Thymus (tissue), 11 donors: ENCODE data around the gene TMEM225. TPM values are rescaled to one million over a fixed set of nuclear protein-coding genes. Genes with fewer than 3 reads are reported as not detected.

Experiments
- DNase-seq, 9 donors: peaks; one replicate each; pipeline ENCODE4 v3.0.0-alpha.2; 2013; ENCODE audit warnings: low spot score in 9 of 9, low read depth in 6 of 9, missing footprints in 1 of 9
- H3K27ac ChIP-seq, 2 donors: one replicate each; pipeline ENCODE4 v1.5.1; 2013; ENCODE audit warnings: control low read depth in 1 of 2, low read depth in 1 of 2, low read length in 1 of 2, mild to moderate bottlenecking in 1 of 2, moderate library complexity in 1 of 2
- H3K27me3 ChIP-seq, 2 donors: one replicate each; pipeline ENCODE4 v1.5.1; 2013; ENCODE audit warnings: low read length in 1 of 2; ENCODE audit not compliant: control insufficient read depth in 2 of 2, insufficient read depth in 1 of 2
- H3K36me3 ChIP-seq, 2 donors: one replicate each; pipeline ENCODE4 v1.5.1; 2013; ENCODE audit warnings: low read length in 1 of 2, mild to moderate bottlenecking in 1 of 2, moderate library complexity in 1 of 2; ENCODE audit not compliant: control insufficient read depth in 2 of 2, insufficient read depth in 2 of 2
- H3K4me1 ChIP-seq, 2 donors: one replicate each; pipeline ENCODE4 v1.5.1; 2013; ENCODE audit warnings: low read length in 2 of 2; ENCODE audit not compliant: control insufficient read depth in 2 of 2, insufficient read depth in 2 of 2
- H3K4me3 ChIP-seq, 2 donors: one replicate each; pipeline ENCODE4 v1.5.1; 2013; ENCODE audit warnings: low read length in 2 of 2, control low read depth in 1 of 2, mild to moderate bottlenecking in 1 of 2
- H3K9me3 ChIP-seq, 2 donors: one replicate each; pipeline ENCODE4 v1.5.1; 2013; ENCODE audit warnings: low read length in 1 of 2, mild to moderate bottlenecking in 1 of 2; ENCODE audit not compliant: control insufficient read depth in 2 of 2, insufficient read depth in 1 of 2
- WGBS: extraction: QIAGEN DNeasy Blood & Tissue Kit; methylation state at CpG from one replicate; pipeline ENCODE4 v1.1.7; 2013; 5-methylcytosine and 5-hydroxymethylcytosine counted together
- polyA plus RNA-seq: library from polyadenylated mRNA; stranded (reverse); fragments of 200-250 nt; gene quantifications from one replicate; pipeline ENCODE4 v1.2.3, GENCODE V29; 2013
- total RNA-seq: library from RNA; stranded (reverse); fragments of 120-200 nt; gene quantifications from one replicate; pipeline ENCODE4 v1.2.4, GENCODE V29; 2013
- donor health status: healthy.

Gene TMEM225
- total and polyA plus RNA-seq, 2 donors: not detected

GRCh38 chr11:123838659-123839058 is 46.8 kb downstream of the TMEM225 start:
- DNase-seq: no peak
- 72% methylated on average over 1 of the region's 1 CpG for WGBS
- no peaks in the 10 kb centered on the region for H3K9me3 ChIP-seq
- H3K36me3 ChIP-seq: no peaks in the 10 kb centered on the region
- no peak overlapping the region for H3K27ac ChIP-seq
- H3K4me1 ChIP-seq: no peaks in the 10 kb centered on the region
- H3K4me3 ChIP-seq: no peak overlapping the region
- no peaks in the 10 kb centered on the region for H3K27me3 ChIP-seq

GRCh38 chr11:123838199-123838598 is 47.3 kb downstream of the TMEM225 start:
- Histone ChIP-seq H3K4me3 (no peak overlapping the region), H3K9me3 (no peaks in the 10 kb centered on the region), H3K4me1 (no peaks in the 10 kb centered on the region), H3K27me3 (no peaks in the 10 kb centered on the region), H3K27ac (no peak overlapping the region), H3K36me3 (no peaks in the 10 kb centered on the region)
- WGBS: 84% methylated on average over 3 of the region's 3 CpGs
- DNase-seq: no peak

DNA sequence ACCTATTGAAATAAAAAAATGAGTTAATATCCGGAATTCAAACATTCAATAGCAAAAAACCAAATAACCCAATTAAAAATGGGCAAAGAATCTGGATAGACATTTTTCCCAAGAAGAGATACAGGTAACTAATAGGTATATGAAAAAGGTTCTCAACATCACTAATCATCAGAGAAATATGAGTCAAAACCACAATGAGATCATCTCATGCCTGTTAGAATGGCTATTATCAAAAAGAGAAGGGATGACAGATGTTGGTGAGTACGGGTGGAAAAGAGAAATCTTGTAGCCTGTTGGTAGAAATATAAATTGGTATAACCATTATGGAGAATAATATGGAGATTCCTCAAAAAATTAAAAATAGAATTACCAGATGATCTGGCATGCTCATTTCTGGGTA is 52.4 kb downstream of the TMEM225 start:
- Histone ChIP-seq H3K4me1 (no peaks in the 10 kb centered on the region), H3K27me3 (no peaks in the 10 kb centered on the region), H3K36me3 (no peaks in the 10 kb centered on the region), H3K9me3 (no peaks in the 10 kb centered on the region), H3K4me3 (no peak overlapping the region), H3K27ac (no peak overlapping the region)
- 88% methylated on average over 2 of the region's 2 CpGs for WGBS
- no peak for DNase-seq

Other genes with a start within 250 kb of the TMEM225 start
- 0.14 TPM for gene SCN3B, start 231.0 kb downstream of the TMEM225 start, total RNA-seq
- 0.84 TPM for gene SCN3B, start 231.0 kb downstream of the TMEM225 start, polyA plus RNA-seq
- gene ZNF202, start 144.0 kb downstream of the TMEM225 start, total RNA-seq: 5.7 TPM
- 10.7 TPM for gene ZNF202, start 144.0 kb downstream of the TMEM225 start, polyA plus RNA-seq
- not detected for gene OR6X1, start 131.2 kb downstream of the TMEM225 start, total RNA-seq
- not detected for gene OR6X1, start 131.2 kb downstream of the TMEM225 start, polyA plus RNA-seq
- not detected for gene OR6M1, start 79.3 kb downstream of the TMEM225 start, total RNA-seq
- gene OR6M1, start 79.3 kb downstream of the TMEM225 start, polyA plus RNA-seq: not detected
- gene OR8D4, start 16.5 kb upstream of the TMEM225 start, total RNA-seq: not detected
- gene OR8D4, start 16.5 kb upstream of the TMEM225 start, polyA plus RNA-seq: 0.02 TPM
- not detected for gene OR4D5, start 53.9 kb upstream of the TMEM225 start, total RNA-seq
- gene OR4D5, start 53.9 kb upstream of the TMEM225 start, polyA plus RNA-seq: not detected
- gene OR6T1, start 58.2 kb upstream of the TMEM225 start, total RNA-seq: not detected
- gene OR6T1, start 58.2 kb upstream of the TMEM225 start, polyA plus RNA-seq: not detected
- gene OR10S1, start 92.1 kb upstream of the TMEM225 start, total RNA-seq: not detected
- gene OR10S1, start 92.1 kb upstream of the TMEM225 start, polyA plus RNA-seq: not detected
- gene OR10G6, start 109.5 kb upstream of the TMEM225 start, total RNA-seq: not detected
- not detected for gene OR10G6, start 109.5 kb upstream of the TMEM225 start, polyA plus RNA-seq
- gene OR10G4, start 127.3 kb upstream of the TMEM225 start, total RNA-seq: not detected
- gene OR10G4, start 127.3 kb upstream of the TMEM225 start, polyA plus RNA-seq: under 0.01 TPM
- gene OR10G9, start 137.3 kb upstream of the TMEM225 start, total RNA-seq: not detected
- not detected for gene OR10G9, start 137.3 kb upstream of the TMEM225 start, polyA plus RNA-seq
- not detected for gene OR10G8, start 141.1 kb upstream of the TMEM225 start, total RNA-seq
- gene OR10G8, start 141.1 kb upstream of the TMEM225 start, polyA plus RNA-seq: not detected
- gene OR10G7, start 155.7 kb upstream of the TMEM225 start, total RNA-seq: not detected
- gene OR10G7, start 155.7 kb upstream of the TMEM225 start, polyA plus RNA-seq: not detected
- 6.0 TPM for gene VWA5A, start 229.8 kb upstream of the TMEM225 start, total RNA-seq
- 15.8 TPM for gene VWA5A, start 229.8 kb upstream of the TMEM225 start, polyA plus RNA-seq